ENCODE results near the gene ADAMTS12.
"Not testable (repeated sequence)": the region's sequence is repeated elsewhere in the genome, so short reads cannot be mapped to it uniquely, and the experiment has no call there.

Gene ADAMTS12

GRCh38 chr5:33579789-33580188, 312.0 kb downstream of the ADAMTS12 start:
- Mint-ChIP-seq H3K27ac (no peak overlapping the region), H3K4me3 (no peak overlapping the region), H3K9me3 (peaks cover 3% of the 10 kb centered on the region), H3K4me1 (no peaks in the 10 kb centered on the region), H3K27me3 (peaks cover 3% of the 10 kb centered on the region), H3K36me3 (no peaks in the 10 kb centered on the region)
- no peak for DNase-seq (ENCODE audit: low spot score in 2 of 2)
- ATAC-seq (ENCODE audit: low read depth), result no peak

- Mint-ChIP-seq H3K27ac (no peak overlapping the region), H3K4me3 (no peak overlapping the region), H3K36me3 (no peaks in the 10 kb centered on the region), H3K27me3 (peaks cover 3% of the 10 kb centered on the region), H3K9me3 (peaks cover 3% of the 10 kb centered on the region), H3K4me1 (no peaks in the 10 kb centered on the region)
- ATAC-seq (ENCODE audit: low read depth) (no peak), DNase-seq (ENCODE audit: low spot score in 2 of 2) (no peak)
Observed at GRCh38 chr5:33579152-33579551, 312.6 kb downstream of the ADAMTS12 start.

- no peak overlapping the region for H3K27ac Mint-ChIP-seq
- H3K4me1 Mint-ChIP-seq, result no peaks in the 10 kb centered on the region
- H3K4me3 Mint-ChIP-seq, result no peak overlapping the region
- H3K9me3 Mint-ChIP-seq, result peaks cover 3% of the 10 kb centered on the region
- H3K36me3 Mint-ChIP-seq, result no peaks in the 10 kb centered on the region
- DNase-seq (ENCODE audit: low spot score in 2 of 2) (no peak), ATAC-seq (ENCODE audit: low read depth) (no peak)
- no peaks in the 10 kb centered on the region for H3K27me3 Mint-ChIP-seq
Observed at GRCh38 chr5:33576726-33577590, 314.8 kb downstream of the ADAMTS12 start.

DNA sequence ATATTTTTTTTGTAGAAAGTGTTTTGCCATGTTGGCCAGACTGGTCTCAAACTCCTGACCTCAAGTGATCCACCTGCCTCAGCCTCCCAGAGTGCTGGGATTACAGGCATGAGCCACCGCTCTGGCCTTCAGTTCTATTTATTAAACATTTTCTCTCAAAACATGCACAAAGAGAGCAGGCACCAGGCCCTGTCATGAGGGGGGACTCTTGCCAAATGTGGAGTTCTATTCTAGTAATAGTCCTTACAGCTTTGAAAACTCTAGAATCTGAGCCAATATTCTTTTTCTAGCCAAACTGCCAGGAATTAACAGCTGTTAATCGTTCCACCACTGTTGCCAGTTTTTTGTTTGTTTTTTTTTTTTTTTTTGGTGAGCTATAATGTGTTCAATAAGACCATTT, 326.5 kb downstream of the ADAMTS12 start:
- Mint-ChIP-seq H3K4me1 (no peaks in the 10 kb centered on the region), H3K36me3 (no peaks in the 10 kb centered on the region), H3K4me3 (no peak overlapping the region), H3K9me3 (no peaks in the 10 kb centered on the region), H3K27ac (no peak overlapping the region), H3K27me3 (peaks cover 3% of the 10 kb centered on the region)
- DNase-seq (ENCODE audit: low spot score in 2 of 2), result no peak
- ATAC-seq (ENCODE audit: low read depth), result no peak

- no peaks in the 10 kb centered on the region for H3K9me3 Mint-ChIP-seq
- H3K36me3 Mint-ChIP-seq, result no peaks in the 10 kb centered on the region
- no peak for ATAC-seq (ENCODE audit: low read depth)
- H3K27me3 Mint-ChIP-seq, result peaks cover 3% of the 10 kb centered on the region
- DNase-seq (ENCODE audit: low spot score in 2 of 2), result no peak
- no peak overlapping the region for H3K27ac Mint-ChIP-seq
- H3K4me3 Mint-ChIP-seq, result no peak overlapping the region
- no peaks in the 10 kb centered on the region for H3K4me1 Mint-ChIP-seq
Observed at GRCh38 chr5:33563983-33564908, 327.5 kb downstream of the ADAMTS12 start.

- no peaks in the 10 kb centered on the region for H3K4me1 Mint-ChIP-seq
- no peaks in the 10 kb centered on the region for H3K36me3 Mint-ChIP-seq
- ATAC-seq (ENCODE audit: low read depth) (no peak), DNase-seq (ENCODE audit: low spot score in 2 of 2) (no peak)
- H3K4me3 Mint-ChIP-seq, result no peak overlapping the region
- no peak overlapping the region for H3K27ac Mint-ChIP-seq
- peaks cover 3% of the 10 kb centered on the region for H3K27me3 Mint-ChIP-seq
- H3K9me3 Mint-ChIP-seq, result no peaks in the 10 kb centered on the region
Observed at GRCh38 chr5:33563530-33563929, 328.3 kb downstream of the ADAMTS12 start.

GRCh38 chr5:33558489-33558888, 333.3 kb downstream of the ADAMTS12 start:
- DNase-seq (ENCODE audit: low spot score in 2 of 2) (no peak), ATAC-seq (ENCODE audit: low read depth) (no peak)
- no peaks in the 10 kb centered on the region for H3K9me3 Mint-ChIP-seq
- no peak overlapping the region for H3K27ac Mint-ChIP-seq
- peaks cover 3% of the 10 kb centered on the region for H3K27me3 Mint-ChIP-seq
- no peak overlapping the region for H3K4me3 Mint-ChIP-seq
- no peaks in the 10 kb centered on the region for H3K36me3 Mint-ChIP-seq
- no peaks in the 10 kb centered on the region for H3K4me1 Mint-ChIP-seq

DNA sequence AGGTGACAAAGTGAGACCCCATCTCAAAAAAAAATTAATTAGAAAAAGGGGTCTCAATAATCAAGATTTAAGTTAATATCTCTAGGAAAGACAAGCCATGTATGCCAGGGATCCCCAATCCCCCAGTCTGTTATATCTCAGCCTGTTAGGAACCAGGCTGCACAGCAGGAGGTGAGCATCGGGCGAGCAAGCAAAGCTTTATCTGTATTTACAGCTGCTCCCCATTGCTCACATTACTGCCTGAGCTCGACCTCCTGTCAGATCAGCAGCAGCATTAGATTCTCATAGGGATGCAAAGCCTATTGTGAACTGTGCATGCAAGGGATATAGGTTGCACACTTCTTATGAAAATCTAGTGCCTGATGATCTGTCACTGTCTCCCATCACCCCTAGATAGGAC, 334.2 kb downstream of the ADAMTS12 start:
- DNase-seq (ENCODE audit: low spot score in 2 of 2) (no peak), ATAC-seq (ENCODE audit: low read depth) (no peak)
- H3K27me3 Mint-ChIP-seq, result peaks cover 2% of the 10 kb centered on the region
- H3K27ac Mint-ChIP-seq, result no peak overlapping the region
- H3K9me3 Mint-ChIP-seq, result peaks cover 2% of the 10 kb centered on the region
- H3K4me1 Mint-ChIP-seq, result no peaks in the 10 kb centered on the region
- H3K36me3 Mint-ChIP-seq, result no peaks in the 10 kb centered on the region
- H3K4me3 Mint-ChIP-seq, result no peak overlapping the region

- Mint-ChIP-seq H3K27me3 (peaks cover 2% of the 10 kb centered on the region), H3K4me3 (no peak overlapping the region), H3K4me1 (no peaks in the 10 kb centered on the region), H3K36me3 (no peaks in the 10 kb centered on the region), H3K27ac (no peak overlapping the region), H3K9me3 (peaks cover 2% of the 10 kb centered on the region)
- DNase-seq (ENCODE audit: low spot score in 2 of 2) (no peak), ATAC-seq (ENCODE audit: low read depth) (no peak)
Observed at GRCh38 chr5:33556330-33557328, 335.2 kb downstream of the ADAMTS12 start.

- no peaks in the 10 kb centered on the region for H3K36me3 Mint-ChIP-seq
- peaks cover 2% of the 10 kb centered on the region for H3K9me3 Mint-ChIP-seq
- peaks cover 7% of the 10 kb centered on the region for H3K27me3 Mint-ChIP-seq
- no peaks in the 10 kb centered on the region for H3K4me1 Mint-ChIP-seq
- H3K27ac Mint-ChIP-seq, result no peak overlapping the region
- DNase-seq (ENCODE audit: low spot score in 2 of 2), result no peak
- no peak for ATAC-seq (ENCODE audit: low read depth)
- H3K4me3 Mint-ChIP-seq, result no peak overlapping the region
Observed at GRCh38 chr5:33549982-33550567, 341.7 kb downstream of the ADAMTS12 start.

GRCh38 chr5:33539790-33540189, 352.0 kb downstream of the ADAMTS12 start:
- not testable (repeated sequence) for H3K9me3 Mint-ChIP-seq; H3K27ac Mint-ChIP-seq; DNase-seq (ENCODE audit: low spot score in 2 of 2); H3K4me1 Mint-ChIP-seq; ATAC-seq (ENCODE audit: low read depth); H3K36me3 Mint-ChIP-seq; H3K4me3 Mint-ChIP-seq
- H3K27me3 Mint-ChIP-seq, result peaks cover 13% of the 10 kb centered on the region

DNA sequence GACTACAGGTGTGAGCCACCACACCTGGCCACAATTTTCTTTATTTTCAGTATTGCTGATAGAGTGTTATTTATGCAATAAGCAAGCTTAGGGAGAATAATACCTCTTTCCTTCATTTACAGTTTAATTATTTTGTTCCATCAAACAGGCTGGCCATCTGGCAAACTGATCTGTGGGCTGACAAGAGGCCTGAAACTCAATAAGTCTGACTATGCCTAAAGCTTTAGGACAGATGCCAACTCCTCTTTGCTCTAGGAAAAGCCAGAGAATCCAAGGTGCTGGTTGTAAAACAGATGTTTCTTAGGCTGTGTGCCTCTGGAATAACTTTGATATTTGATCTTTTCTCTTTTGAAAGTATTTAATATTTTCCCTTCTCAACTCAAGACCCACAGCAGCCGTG, 352.6 kb downstream of the ADAMTS12 start:
- no peak for ATAC-seq (ENCODE audit: low read depth)

GRCh38 chr5:33538201-33538600, 353.6 kb downstream of the ADAMTS12 start:
- no peaks in the 10 kb centered on the region for H3K36me3 Mint-ChIP-seq

More for the DNA sequence above, 352.6 kb downstream of the ADAMTS12 start:
- H3K27me3 Mint-ChIP-seq, result peaks cover 13% of the 10 kb centered on the region
- DNase-seq (ENCODE audit: low spot score in 2 of 2), result no peak
- H3K4me3 Mint-ChIP-seq, result no peak overlapping the region
- H3K4me1 Mint-ChIP-seq, result no peaks in the 10 kb centered on the region
- H3K36me3 Mint-ChIP-seq, result no peaks in the 10 kb centered on the region
- no peak overlapping the region for H3K27ac Mint-ChIP-seq
- no peaks in the 10 kb centered on the region for H3K9me3 Mint-ChIP-seq

More at GRCh38 chr5:33538201-33538600, 353.6 kb downstream of the ADAMTS12 start:
- Mint-ChIP-seq H3K27ac (no peak overlapping the region), H3K27me3 (peaks cover 13% of the 10 kb centered on the region), H3K4me3 (no peak overlapping the region), H3K4me1 (no peaks in the 10 kb centered on the region), H3K9me3 (no peaks in the 10 kb centered on the region)
- ATAC-seq (ENCODE audit: low read depth), result no peak
- DNase-seq (ENCODE audit: low spot score in 2 of 2), result no peak

Measured in memory B cell (primary cell).